ENCODE results near the gene NDUFB7. TPM values are rescaled to one million over a fixed set of nuclear protein-coding genes. Genes with fewer than 3 reads are reported as not detected.

The NDUFB7 gene
- total and polyA plus RNA-seq, 2 of the 8 experiments (the other 6 are each of a cell fraction or from before 2014, with no cell fraction given) = 151 to 740 TPM

DNA sequence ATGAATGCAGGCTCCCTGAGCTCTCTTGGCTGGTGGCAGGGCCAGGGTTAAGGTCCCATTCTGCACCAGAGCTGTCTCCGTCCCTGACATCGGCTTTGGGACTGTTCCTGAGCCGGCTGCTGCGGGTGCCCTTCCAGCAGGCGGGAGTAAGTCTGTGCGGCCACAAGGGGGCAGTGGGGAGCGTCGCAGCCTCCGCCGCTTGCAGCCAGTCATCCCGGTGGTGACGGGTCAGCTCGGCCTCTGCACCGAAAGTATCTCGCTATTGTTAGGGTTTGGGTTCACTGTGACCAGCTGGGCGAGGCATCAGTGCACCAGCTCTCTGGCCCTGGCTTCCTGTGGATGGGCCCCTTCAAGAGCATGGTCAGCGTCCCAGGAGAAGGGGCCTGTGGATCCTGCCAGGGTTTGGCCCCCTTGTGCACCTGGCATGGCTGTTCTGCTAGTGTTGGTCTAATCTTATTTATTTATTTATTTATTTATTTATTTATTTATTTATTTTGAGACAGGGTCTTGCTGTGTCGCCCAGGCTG lies 15.1 kb downstream of the NDUFB7 start (continued):
- TF ChIP-seq SIN3A (conservative IDR thresholded peaks at IDR 0.05 in 1 of 2, IDR thresholded peaks at IDR 0.05 in 1 of 2; ENCODE audit: low read depth in 1 of 2, low read length in 2 of 2) = peak in 1 of 2 experiments; percentile 73; a peak in 2 of 4 replicates

All from H1 (cell line).